Bronchial epithelial cell (primary cell): Measurements from ENCODE around the gene RNU6-8. TPM values are rescaled to one million over a fixed set of nuclear protein-coding genes. Genes with fewer than 3 reads are reported as not detected.

Source experiments
- DNase-seq: peaks from one replicate; pipeline ENCODE4 v3.0.0-alpha.2; 2010; ENCODE audit warnings: low read depth
- FAIRE-seq: peaks from 2 replicates; lab custom pipeline; 2011; peaks lifted over from hg19 to GRCh38; lab: Jason Lieb, UNC
- H3K27me3 ChIP-seq: 2 replicates; pipeline ENCODE4 v1.5.1; 2011; ENCODE audit warnings: low read length; ENCODE audit not compliant: control insufficient read depth, insufficient read depth
- H3K36me3 ChIP-seq: 2 replicates; pipeline ENCODE4 v1.5.1; 2011; ENCODE audit warnings: low read length; ENCODE audit not compliant: control insufficient read depth, insufficient read depth
- H3K4me3 ChIP-seq: 2 replicates; pipeline ENCODE4 v1.5.1; 2011; ENCODE audit warnings: mild to moderate bottlenecking, low read depth, low read length, control low read depth
- total RNA-seq: library from RNA; depleted of rRNA; stranded (reverse); fragments of >200 nt; gene quantifications from 2 replicates; pipeline ENCODE4 v1.2.1, GENCODE V29; 2014
- TF ChIP-seq, protein P1 (sequence below): IDR thresholded peaks from 2 replicates; pipeline ENCODE4 v1.5.1; 2011; ENCODE audit warnings: mild to moderate bottlenecking, moderate library complexity, low read length, control low read depth, inconsistent platforms; ENCODE audit not compliant: insufficient read depth, severe bottlenecking

RNU6-8 gene
- total RNA-seq, result not detected in 2 replicates

GRCh38 chr14:32202998-32203882 is at the start of gene RNU6-8:
Gene RNU6-8, minus strand, starts transcription at chr14:32203269.
- DNase-seq (peak; percentile 77), FAIRE-seq (no peak)
- TF ChIP-seq, protein P1, sequence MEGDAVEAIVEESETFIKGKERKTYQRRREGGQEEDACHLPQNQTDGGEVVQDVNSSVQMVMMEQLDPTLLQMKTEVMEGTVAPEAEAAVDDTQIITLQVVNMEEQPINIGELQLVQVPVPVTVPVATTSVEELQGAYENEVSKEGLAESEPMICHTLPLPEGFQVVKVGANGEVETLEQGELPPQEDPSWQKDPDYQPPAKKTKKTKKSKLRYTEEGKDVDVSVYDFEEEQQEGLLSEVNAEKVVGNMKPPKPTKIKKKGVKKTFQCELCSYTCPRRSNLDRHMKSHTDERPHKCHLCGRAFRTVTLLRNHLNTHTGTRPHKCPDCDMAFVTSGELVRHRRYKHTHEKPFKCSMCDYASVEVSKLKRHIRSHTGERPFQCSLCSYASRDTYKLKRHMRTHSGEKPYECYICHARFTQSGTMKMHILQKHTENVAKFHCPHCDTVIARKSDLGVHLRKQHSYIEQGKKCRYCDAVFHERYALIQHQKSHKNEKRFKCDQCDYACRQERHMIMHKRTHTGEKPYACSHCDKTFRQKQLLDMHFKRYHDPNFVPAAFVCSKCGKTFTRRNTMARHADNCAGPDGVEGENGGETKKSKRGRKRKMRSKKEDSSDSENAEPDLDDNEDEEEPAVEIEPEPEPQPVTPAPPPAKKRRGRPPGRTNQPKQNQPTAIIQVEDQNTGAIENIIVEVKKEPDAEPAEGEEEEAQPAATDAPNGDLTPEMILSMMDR, result no peak
- no peaks in the 10 kb centered on the region for H3K36me3 ChIP-seq
- no peaks in the 10 kb centered on the region for H3K27me3 ChIP-seq
- peak within 1 kb of the TSS; percentile 73 for H3K4me3 ChIP-seq

GRCh38 chr14:32252030-32252670 is 49.1 kb upstream of the RNU6-8 start:
- DNase-seq, result peak; percentile 68
- TF ChIP-seq, protein P1, result peak; percentile 78

GRCh38 chr14:32251530-32251929 is 48.5 kb upstream of the RNU6-8 start:
- Histone ChIP-seq H3K27me3 (no peaks in the 10 kb centered on the region), H3K4me3 (no peak overlapping the region), H3K36me3 (no peaks in the 10 kb centered on the region)
- FAIRE-seq, result no peak
- TF ChIP-seq, protein P1, result no peak
- no peak for DNase-seq

More at GRCh38 chr14:32252030-32252670, 49.1 kb upstream of the RNU6-8 start:
- Histone ChIP-seq H3K27me3 (no peaks in the 10 kb centered on the region), H3K36me3 (no peaks in the 10 kb centered on the region), H3K4me3 (no peak overlapping the region)
- no peak for FAIRE-seq

DNA sequence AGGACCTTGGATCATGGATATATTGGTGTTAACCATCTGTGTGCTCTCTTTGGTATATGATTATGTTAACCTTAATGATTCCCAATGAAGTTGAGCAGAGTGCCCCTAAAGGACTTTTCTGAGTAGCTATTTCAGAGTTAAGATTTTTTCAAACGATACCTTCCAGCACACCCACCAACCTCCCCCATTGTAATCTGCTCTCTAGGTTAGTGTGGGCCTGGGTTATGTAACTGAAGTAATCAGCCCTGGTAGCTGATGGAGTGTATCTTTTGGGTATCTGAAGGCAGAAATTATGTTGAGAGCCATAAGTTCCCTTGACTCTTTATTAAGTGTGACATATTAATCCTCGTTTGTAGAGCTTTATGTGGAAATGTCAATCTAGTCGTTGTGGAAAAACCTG is 47.6 kb upstream of the RNU6-8 start:
- TF ChIP-seq, protein P1, result no peak
- Histone ChIP-seq H3K36me3 (no peaks in the 10 kb centered on the region), H3K27me3 (no peaks in the 10 kb centered on the region), H3K4me3 (no peak overlapping the region)
- DNase-seq (no peak), FAIRE-seq (no peak)

DNA sequence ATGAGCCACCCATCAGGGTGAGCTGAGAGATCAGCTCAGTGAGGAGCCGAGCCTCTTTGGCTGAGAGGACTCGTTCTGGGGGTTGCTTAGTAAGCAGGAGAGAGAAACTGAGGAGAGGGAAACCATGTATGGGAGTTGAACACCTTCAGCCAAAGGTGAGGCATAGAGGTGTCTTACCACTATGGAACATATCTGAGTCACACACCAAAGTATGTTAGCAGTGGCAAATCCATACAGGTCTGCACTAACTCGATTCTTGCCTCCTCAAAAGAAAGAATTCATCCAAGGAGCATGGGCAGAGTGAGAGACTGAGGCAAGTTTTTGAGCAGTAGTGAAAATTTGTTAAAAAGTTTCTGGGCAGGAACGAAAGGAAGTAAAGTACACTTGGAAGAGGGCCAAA is 46.7 kb upstream of the RNU6-8 start:
- FAIRE-seq (no peak), DNase-seq (peak; percentile 84)
- no peak overlapping the region for H3K4me3 ChIP-seq
- H3K36me3 ChIP-seq, result no peaks in the 10 kb centered on the region
- TF ChIP-seq, protein P1, result no peak
- H3K27me3 ChIP-seq, result no peaks in the 10 kb centered on the region
